OCI-LY1 (cell line): ENCODE data around the gene C8B.

Experiments used
- H2AFZ ChIP-seq: fragments of 200-600 bp; sonication (generic), shearing (Covaris generic); 2 replicates; pipeline ENCODE4 v1.6.0; 2014; ENCODE audit warnings: antibody characterized with exemption, mild to moderate bottlenecking, low read length
- H3F3A ChIP-seq: fragments of 200-600 bp; sonication (generic), shearing (Covaris generic); 2 replicates; pipeline ENCODE4 v1.6.0; 2014; ENCODE audit warnings: mild to moderate bottlenecking, antibody characterized with exemption, low read length, moderate library complexity; ENCODE audit not compliant: insufficient read depth
- H3K27ac ChIP-seq: fragments of 200-600 bp; sonication (generic); 2 replicates; pipeline ENCODE4 v1.5.1; 2014; ENCODE audit warnings: low read length, mixed run types, mild to moderate bottlenecking, low read depth; ENCODE audit not compliant: poor library complexity, severe bottlenecking
- H3K27me3 ChIP-seq: fragments of 200-600 bp; sonication (generic); 2 replicates; pipeline ENCODE4 v1.6.0; 2014; ENCODE audit warnings: antibody characterized with exemption, mild to moderate bottlenecking, low read length, moderate library complexity; ENCODE audit not compliant: insufficient read depth
- H3K36me3 ChIP-seq: fragments of 200-600 bp; sonication (generic); 2 replicates; pipeline ENCODE4 v1.6.1; 2014; ENCODE audit warnings: mild to moderate bottlenecking, antibody characterized with exemption, low read length, moderate library complexity, mixed read lengths; ENCODE audit not compliant: insufficient read depth
- H3K4me1 ChIP-seq: fragments of 200-600 bp; sonication (generic); 2 replicates; pipeline ENCODE4 v1.5.1; 2014; ENCODE audit warnings: mild to moderate bottlenecking, low read length, moderate library complexity; ENCODE audit not compliant: insufficient read depth, severe bottlenecking
- H3K4me2 ChIP-seq: fragments of 200-600 bp; sonication (generic), shearing (Covaris generic); 2 replicates; pipeline ENCODE4 v1.6.1; 2014; ENCODE audit warnings: low read length
- H3K4me3 ChIP-seq: fragments of 200-600 bp; sonication (generic); 2 replicates; pipeline ENCODE4 v1.5.1; 2014; ENCODE audit warnings: low read length, low read depth, mild to moderate bottlenecking, mixed read lengths; ENCODE audit not compliant: poor library complexity, severe bottlenecking
- H3K79me2 ChIP-seq: fragments of 200-600 bp; shearing (Covaris generic); 2 replicates; pipeline ENCODE4 v1.6.1; 2016; ENCODE audit warnings: mixed run types, low read length, mixed read lengths; ENCODE audit not compliant: insufficient read depth
- H3K9ac ChIP-seq: fragments of 200-600 bp; sonication (generic), shearing (Covaris generic); 2 replicates; pipeline ENCODE4 v1.6.1; 2014; ENCODE audit warnings: mild to moderate bottlenecking, low read length, mixed read lengths
- H3K9me2 ChIP-seq: fragments of 200-600 bp; sonication (generic), shearing (Covaris generic); 2 replicates; pipeline ENCODE4 v1.6.1; 2014; ENCODE audit warnings: low read depth, mild to moderate bottlenecking, low read length, mixed read lengths
- H3K9me3 ChIP-seq: fragments of 200-600 bp; shearing (Covaris generic); 2 replicates; pipeline ENCODE4 v1.6.1; 2014; ENCODE audit warnings: low read length, mixed read lengths
- H4K20me1 ChIP-seq: fragments of 200-600 bp; sonication (generic), shearing (Covaris generic); 2 replicates; pipeline ENCODE4 v1.6.0; 2016; ENCODE audit warnings: mild to moderate bottlenecking, low read length; ENCODE audit not compliant: insufficient read depth
- EZH2 ChIP-seq: fragments of 200-600 bp; sonication (generic), shearing (Covaris generic); IDR thresholded peaks from 2 replicates; pipeline ENCODE4 v1.8.0; 2017; ENCODE audit warnings: borderline replicate concordance, mixed run types, mild to moderate bottlenecking, antibody characterized with exemption, low read length, moderate library complexity, mixed read lengths
- TF ChIP-seq, protein P1 (sequence below): fragments of 200-600 bp; sonication (generic), shearing (Covaris generic); IDR thresholded peaks from 2 replicates; pipeline ENCODE4 v1.5.1; 2017; ENCODE audit warnings: mild to moderate bottlenecking, antibody characterized with exemption, low read length, moderate library complexity, mixed read lengths

The C8B gene

GRCh38 chr1:56880774-56881173 is 85.0 kb downstream of the C8B start:
- H3K27me3 ChIP-seq = 0 out of 2 replicates have a peak, but pooled peaks cover 3% of the 10 kb centered on the region
- no peaks in the 10 kb centered on the region for H3K9me3 ChIP-seq
- no peak overlapping the region for H3K9ac ChIP-seq
- H3K4me1 ChIP-seq = no peaks in the 10 kb centered on the region
- no peak overlapping the region for H3K27ac ChIP-seq
- no peaks in the 10 kb centered on the region for H4K20me1 ChIP-seq
- TF ChIP-seq EZH2 = no peak
- TF ChIP-seq, protein P1, sequence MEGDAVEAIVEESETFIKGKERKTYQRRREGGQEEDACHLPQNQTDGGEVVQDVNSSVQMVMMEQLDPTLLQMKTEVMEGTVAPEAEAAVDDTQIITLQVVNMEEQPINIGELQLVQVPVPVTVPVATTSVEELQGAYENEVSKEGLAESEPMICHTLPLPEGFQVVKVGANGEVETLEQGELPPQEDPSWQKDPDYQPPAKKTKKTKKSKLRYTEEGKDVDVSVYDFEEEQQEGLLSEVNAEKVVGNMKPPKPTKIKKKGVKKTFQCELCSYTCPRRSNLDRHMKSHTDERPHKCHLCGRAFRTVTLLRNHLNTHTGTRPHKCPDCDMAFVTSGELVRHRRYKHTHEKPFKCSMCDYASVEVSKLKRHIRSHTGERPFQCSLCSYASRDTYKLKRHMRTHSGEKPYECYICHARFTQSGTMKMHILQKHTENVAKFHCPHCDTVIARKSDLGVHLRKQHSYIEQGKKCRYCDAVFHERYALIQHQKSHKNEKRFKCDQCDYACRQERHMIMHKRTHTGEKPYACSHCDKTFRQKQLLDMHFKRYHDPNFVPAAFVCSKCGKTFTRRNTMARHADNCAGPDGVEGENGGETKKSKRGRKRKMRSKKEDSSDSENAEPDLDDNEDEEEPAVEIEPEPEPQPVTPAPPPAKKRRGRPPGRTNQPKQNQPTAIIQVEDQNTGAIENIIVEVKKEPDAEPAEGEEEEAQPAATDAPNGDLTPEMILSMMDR = no peak
- H3K79me2 ChIP-seq = no peaks in the 10 kb centered on the region
- H3K4me3 ChIP-seq = no peak overlapping the region
- H3F3A ChIP-seq = no peaks in the 10 kb centered on the region
- H3K4me2 ChIP-seq = no peak overlapping the region
- no peaks in the 10 kb centered on the region for H3K9me2 ChIP-seq
- no peaks in the 10 kb centered on the region for H3K36me3 ChIP-seq
- H2AFZ ChIP-seq = no peak overlapping the region
